HCT116 (cell line): Measurements from ENCODE around the gene SHANK1. TPM values are rescaled to one million over a fixed set of nuclear protein-coding genes. Genes with fewer than 3 reads are reported as not detected.

Experiments used
- ATAC-seq: fragments of 200-7000 bp; cut with Tn5 transposase; 2 replicates; pipeline ENCODE4 v1.9.1; 2020; ENCODE audit warnings: mild to moderate bottlenecking, moderate library complexity
- BruUV-seq: library from RNA; stranded (reverse); fragments of 400-500 nt; replicated peaks from 2 replicates; lab custom pipeline; 2021; lab: Mats Ljungman, UMichigan
- CTCF ChIA-PET: fragments of 300-600 bp; sonication (Branson Sonifier 250); formaldehyde crosslinking; loops from one replicate; lab custom pipeline; 2021; ENCODE audit warnings: antibody characterized with exemption; lab: Charles Lee
- POLR2A ChIA-PET: fragments of 300-600, 350-600 bp; sonication (Branson Sonifier 250); formaldehyde crosslinking; loops from one replicate; lab custom pipeline; 2021; ENCODE audit warnings: antibody characterized with exemption; lab: Charles Lee
- RAD21 ChIA-PET, 2 experiments: fragments of 300-600 bp; sonication (Branson Sonifier 250); formaldehyde crosslinking; loops; one replicate each; lab custom pipeline; 2023; ENCODE audit warnings: low total read pairs in 2 of 2; ENCODE audit not compliant: uncharacterized antibody in 2 of 2, unreplicated experiment in 2 of 2, low non-redundant PET in 1 of 2; lab: Charles Lee
- DNase-seq: peaks from one replicate; pipeline ENCODE4 v3.0.0-alpha.2; 2010; ENCODE audit warnings: low read depth, low spot score
- H2AFZ ChIP-seq: fragments of 200-600 bp; shearing (Covaris generic), sonication (generic); 2 replicates; pipeline ENCODE4 v1.6.1; 2017; ENCODE audit warnings: low read depth, mixed run types, mixed read lengths, antibody characterized with exemption, low read length; ENCODE audit not compliant: poor library complexity, severe bottlenecking
- H3K27ac ChIP-seq: 2 replicates; pipeline ENCODE4 v1.5.1; 2012; ENCODE audit warnings: low read depth, low read length
- H3K27me3 ChIP-seq: fragments of 200-600 bp; sonication (generic); 2 replicates; pipeline ENCODE4 v1.6.1; 2016; ENCODE audit warnings: mixed run types, low read length, mixed read lengths; ENCODE audit not compliant: insufficient read depth
- H3K36me3 ChIP-seq, 2 experiments: fragments of 200-500 bp in 1 of 2; fragments of 200-600 bp in 1 of 2; sonication (Bioruptor generic) in 1 of 2; sonication (generic) in 1 of 2; 2 replicates each; pipeline versions ENCODE4 v1.5.1 to v1.6.1; 2014 to 2016; ENCODE audit warnings: low read length in 2 of 2, inconsistent platforms in 1 of 2, mixed read lengths in 1 of 2, mixed run types in 1 of 2; ENCODE audit not compliant: insufficient read depth in 2 of 2, control insufficient read depth in 1 of 2
- H3K4me1 ChIP-seq, 2 experiments: fragments of 200-600 bp in 1 of 2; sonication (generic) in 1 of 2; 2 replicates each; pipeline versions ENCODE4 v1.5.1 to v1.6.1; 2012 to 2017; ENCODE audit warnings: low read length in 2 of 2, inconsistent platforms in 1 of 2, mild to moderate bottlenecking in 1 of 2, mixed read lengths in 1 of 2, mixed run types in 1 of 2, moderate library complexity in 1 of 2; ENCODE audit not compliant: insufficient read depth in 2 of 2, control insufficient read depth in 1 of 2
- H3K4me2 ChIP-seq: fragments of 200-600 bp; sonication (generic); 2 replicates; pipeline ENCODE4 v1.6.1; 2017; ENCODE audit warnings: mixed run types, low read length, mixed read lengths
- H3K4me3 ChIP-seq, 2 experiments: fragments of 200-600 bp in 1 of 2; sonication (generic) in 1 of 2; replicated peaks in 1 of 2; 2 replicates each; pipeline ENCODE4 v1.5.1; 2011 to 2016; ENCODE audit warnings: low read length in 2 of 2, control low read depth in 1 of 2, low read depth in 1 of 2, mild to moderate bottlenecking in 1 of 2, mixed read lengths in 1 of 2, mixed run types in 1 of 2
- H3K79me2 ChIP-seq: fragments of 200-600 bp; sonication (generic); 2 replicates; pipeline ENCODE4 v1.6.1; 2017; ENCODE audit warnings: mild to moderate bottlenecking, mixed run types, low read length, moderate library complexity, mixed read lengths; ENCODE audit not compliant: insufficient read depth
- H3K9ac ChIP-seq: fragments of 200-600 bp; sonication (generic); 2 replicates; pipeline ENCODE4 v1.6.1; 2016; ENCODE audit warnings: low read length, mixed read lengths
- H3K9me2 ChIP-seq: fragments of 200-600 bp; sonication (generic), shearing (Covaris generic); 2 replicates; pipeline ENCODE4 v1.6.1; 2017; ENCODE audit warnings: mixed run types, mild to moderate bottlenecking, moderate library complexity; ENCODE audit not compliant: insufficient read depth
- H3K9me3 ChIP-seq, 2 experiments: fragments of 200-500 bp in 1 of 2; fragments of 200-600 bp in 1 of 2; sonication (Bioruptor generic) in 1 of 2; sonication (generic) in 1 of 2; 2 replicates each; pipeline ENCODE4 v1.6.1; 2014 to 2017; ENCODE audit warnings: low read length in 2 of 2, mixed read lengths in 2 of 2, inconsistent platforms in 1 of 2, low read depth in 1 of 2, mild to moderate bottlenecking in 1 of 2, mixed run types in 1 of 2, moderate library complexity in 1 of 2; ENCODE audit not compliant: control insufficient read depth in 1 of 2, insufficient read depth in 1 of 2
- H4K20me1 ChIP-seq: fragments of 200-600 bp; sonication (generic), shearing (Covaris generic); 2 replicates; pipeline ENCODE4 v1.6.1; 2017; ENCODE audit warnings: mixed run types, mild to moderate bottlenecking, moderate library complexity; ENCODE audit not compliant: insufficient read depth
- CEBPB ChIP-seq: IDR thresholded peaks from 2 replicates; pipeline ENCODE4 v1.6.1; 2012; ENCODE audit warnings: low read depth
- ELF1 ChIP-seq: IDR thresholded peaks from 2 replicates; pipeline ENCODE4 v1.6.1; 2012; ENCODE audit warnings: low read depth, borderline replicate concordance
- EZH2 ChIP-seq: fragments of 200-600 bp; sonication (generic); IDR thresholded peaks from 2 replicates; pipeline ENCODE4 v1.6.1; 2017; ENCODE audit warnings: antibody characterized with exemption, mixed run types
- EZH2phosphoT487 ChIP-seq: fragments of 200-600 bp; IDR thresholded peaks from 2 replicates; pipeline ENCODE4 v1.6.1; 2018; ENCODE audit warnings: antibody characterized with exemption, borderline replicate concordance
- FOSL1 ChIP-seq: IDR thresholded peaks from 2 replicates; pipeline ENCODE4 v1.6.1; 2012; ENCODE audit warnings: low read depth
- JUND ChIP-seq: IDR thresholded peaks from 2 replicates; pipeline ENCODE4 v1.6.1; 2012
- POLR2A ChIP-seq: IDR thresholded peaks from 2 replicates; pipeline ENCODE4 v1.7.0; 2011; ENCODE audit warnings: borderline replicate concordance; ENCODE audit not compliant: insufficient read depth, insufficient read length; ENCODE audit errors: extremely low read depth
- POLR2AphosphoS5 ChIP-seq: IDR thresholded peaks from 2 replicates; pipeline ENCODE4 v1.6.1; 2011; ENCODE audit warnings: mild to moderate bottlenecking, low read depth, low read length, moderate library complexity
- RAD21 ChIP-seq: IDR thresholded peaks from 2 replicates; pipeline ENCODE4 v1.6.1; 2012; ENCODE audit warnings: low read depth, mild to moderate bottlenecking
- SIN3A ChIP-seq: IDR thresholded peaks from 2 replicates; pipeline ENCODE4 v1.6.1; 2012; ENCODE audit warnings: low read depth
- SP1 ChIP-seq: IDR thresholded peaks from 2 replicates; pipeline ENCODE4 v1.6.1; 2012; ENCODE audit warnings: low read depth
- SRF ChIP-seq: IDR thresholded peaks from 2 replicates; pipeline ENCODE4 v1.6.1; 2012; ENCODE audit warnings: low read depth
- TCF7L2 ChIP-seq: IDR thresholded peaks from 2 replicates; pipeline ENCODE4 v1.7.0; 2011; ENCODE audit warnings: borderline replicate concordance, inconsistent platforms; ENCODE audit not compliant: insufficient read depth, insufficient read length; ENCODE audit errors: extremely low read depth
- YY1 ChIP-seq: IDR thresholded peaks from 2 replicates; pipeline ENCODE4 v1.6.1; 2011; ENCODE audit warnings: low read length, low read depth, moderate library complexity, mild to moderate bottlenecking; ENCODE audit not compliant: insufficient replicate concordance; ENCODE audit errors: extremely low read depth
- ZFX ChIP-seq: fragments of 450-650 bp; IDR thresholded peaks from 2 replicates; pipeline ENCODE4 v1.6.1; 2017
- ZNF274 ChIP-seq: fragments of 200-500 bp; sonication (Bioruptor generic); IDR thresholded peaks from 2 replicates; pipeline ENCODE4 v1.6.1; 2014; ENCODE audit warnings: mild to moderate bottlenecking, low read depth, low read length, inconsistent platforms
- intact Hi-C: fragments of 100-400 bp; cut with micrococcal nuclease; formaldehyde crosslinking; loops from 2 replicates; pipeline ENCODE4 v1.10.0; 2022
- total RNA-seq: library from RNA; stranded (reverse); gene quantifications from one replicate; pipeline ENCODE4 v1.2.1, GENCODE V29; 2021; ENCODE audit not compliant: unreplicated experiment
- TF ChIP-seq, protein P1 (sequence below): IDR thresholded peaks from 2 replicates; pipeline ENCODE4 v1.6.1; 2011; ENCODE audit warnings: mild to moderate bottlenecking, low read length, moderate library complexity; ENCODE audit not compliant: insufficient replicate concordance; ENCODE audit errors: extremely low read depth
- TF ChIP-seq, protein P2 (sequence below), 3 experiments: fragments of 200-600 bp in 1 of 3; sonication (generic) in 1 of 3; IDR thresholded peaks in 2 of 3; conservative IDR thresholded peaks in 1 of 3; 2 replicates each; pipeline ENCODE4 v1.5.1; 2012 to 2017; ENCODE audit warnings: low read depth in 2 of 3, low read length in 2 of 3, antibody characterized with exemption in 1 of 3, borderline replicate concordance in 1 of 3, control low read depth in 1 of 3, mild to moderate bottlenecking in 1 of 3, mixed read lengths in 1 of 3, mixed run types in 1 of 3, moderate library complexity in 1 of 3; ENCODE audit not compliant: insufficient read depth in 1 of 3

The SHANK1 gene
- total RNA-seq, 1 experiment from 2014 or later = 3.0 TPM

DNA sequence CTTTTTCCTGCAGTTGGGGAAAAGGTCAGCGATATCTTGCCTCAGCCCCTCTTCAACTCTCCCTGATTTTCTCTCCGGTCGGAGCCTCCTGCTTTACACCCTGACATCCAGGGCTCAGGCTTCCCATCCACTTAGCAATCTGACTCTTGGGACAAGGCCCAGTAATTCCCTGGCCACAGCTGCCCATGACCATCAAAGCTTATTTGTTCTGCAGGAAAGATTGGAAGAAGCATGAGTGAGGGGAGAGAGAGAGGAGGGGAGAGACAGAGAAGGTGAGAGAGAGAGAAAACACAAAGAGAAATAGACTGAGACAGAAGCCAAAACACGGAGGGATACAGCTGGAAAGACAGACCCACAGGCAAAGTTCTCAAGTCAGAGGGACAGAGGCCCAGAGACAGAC lies 93.6 kb downstream of the SHANK1 start:
- no peaks in the 10 kb centered on the region for H3K79me2 ChIP-seq
- TF ChIP-seq, protein P1, sequence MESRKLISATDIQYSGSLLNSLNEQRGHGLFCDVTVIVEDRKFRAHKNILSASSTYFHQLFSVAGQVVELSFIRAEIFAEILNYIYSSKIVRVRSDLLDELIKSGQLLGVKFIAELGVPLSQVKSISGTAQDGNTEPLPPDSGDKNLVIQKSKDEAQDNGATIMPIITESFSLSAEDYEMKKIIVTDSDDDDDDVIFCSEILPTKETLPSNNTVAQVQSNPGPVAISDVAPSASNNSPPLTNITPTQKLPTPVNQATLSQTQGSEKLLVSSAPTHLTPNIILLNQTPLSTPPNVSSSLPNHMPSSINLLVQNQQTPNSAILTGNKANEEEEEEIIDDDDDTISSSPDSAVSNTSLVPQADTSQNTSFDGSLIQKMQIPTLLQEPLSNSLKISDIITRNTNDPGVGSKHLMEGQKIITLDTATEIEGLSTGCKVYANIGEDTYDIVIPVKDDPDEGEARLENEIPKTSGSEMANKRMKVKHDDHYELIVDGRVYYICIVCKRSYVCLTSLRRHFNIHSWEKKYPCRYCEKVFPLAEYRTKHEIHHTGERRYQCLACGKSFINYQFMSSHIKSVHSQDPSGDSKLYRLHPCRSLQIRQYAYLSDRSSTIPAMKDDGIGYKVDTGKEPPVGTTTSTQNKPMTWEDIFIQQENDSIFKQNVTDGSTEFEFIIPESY = no peak
- TF ChIP-seq ZNF274 = no peak
- TF ChIP-seq YY1 = no peak
- no peak for TF ChIP-seq ELF1
- no peak for TF ChIP-seq SRF
- no peak for TF ChIP-seq POLR2AphosphoS5
- no peak for TF ChIP-seq RAD21
- TF ChIP-seq SIN3A = no peak
- TF ChIP-seq POLR2A = no peak
- no peak for TF ChIP-seq SP1
- TF ChIP-seq ZFX = no peak
- TF ChIP-seq EZH2 = no peak
- TF ChIP-seq TCF7L2 = no peak
- TF ChIP-seq, protein P2, sequence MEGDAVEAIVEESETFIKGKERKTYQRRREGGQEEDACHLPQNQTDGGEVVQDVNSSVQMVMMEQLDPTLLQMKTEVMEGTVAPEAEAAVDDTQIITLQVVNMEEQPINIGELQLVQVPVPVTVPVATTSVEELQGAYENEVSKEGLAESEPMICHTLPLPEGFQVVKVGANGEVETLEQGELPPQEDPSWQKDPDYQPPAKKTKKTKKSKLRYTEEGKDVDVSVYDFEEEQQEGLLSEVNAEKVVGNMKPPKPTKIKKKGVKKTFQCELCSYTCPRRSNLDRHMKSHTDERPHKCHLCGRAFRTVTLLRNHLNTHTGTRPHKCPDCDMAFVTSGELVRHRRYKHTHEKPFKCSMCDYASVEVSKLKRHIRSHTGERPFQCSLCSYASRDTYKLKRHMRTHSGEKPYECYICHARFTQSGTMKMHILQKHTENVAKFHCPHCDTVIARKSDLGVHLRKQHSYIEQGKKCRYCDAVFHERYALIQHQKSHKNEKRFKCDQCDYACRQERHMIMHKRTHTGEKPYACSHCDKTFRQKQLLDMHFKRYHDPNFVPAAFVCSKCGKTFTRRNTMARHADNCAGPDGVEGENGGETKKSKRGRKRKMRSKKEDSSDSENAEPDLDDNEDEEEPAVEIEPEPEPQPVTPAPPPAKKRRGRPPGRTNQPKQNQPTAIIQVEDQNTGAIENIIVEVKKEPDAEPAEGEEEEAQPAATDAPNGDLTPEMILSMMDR (IDR thresholded peaks at IDR 0.05 in 2 of 3, conservative IDR thresholded peaks at IDR 0.05 in 1 of 3; ENCODE audit: borderline replicate concordance in 1 of 3, insufficient read depth in 1 of 3, low read depth in 2 of 3, low read length in 2 of 3) = no peak
- TF ChIP-seq CEBPB = no peak
- no peak for TF ChIP-seq EZH2phosphoT487
- TF ChIP-seq JUND = no peak
- no peak for TF ChIP-seq FOSL1
- TF ChIP-seq, all 23 proteins: peak for 0
- no peak for DNase-seq
- Histone ChIP-seq H3K4me3 (no peak overlapping the region), H3K27ac (no peak overlapping the region), H2AFZ (no peak overlapping the region), H3K9me2 (no peaks in the 10 kb centered on the region), H3K27me3 (no peaks in the 10 kb centered on the region), H3K9ac (no peak overlapping the region), H3K9me3 (no peaks in the 10 kb centered on the region), H3K4me1 (no peaks in the 10 kb centered on the region), H4K20me1 (no peaks in the 10 kb centered on the region), H3K36me3 (no peaks in the 10 kb centered on the region), H3K4me2 (no peak overlapping the region)
- no TSS peak for BruUV-seq
- ATAC-seq = no peak
- CTCF ChIA-PET = no interaction called here
- POLR2A ChIA-PET = no interaction called here
- RAD21 ChIA-PET = no interaction called here
- intact Hi-C loops = no loop called here
